ENCODE measurements around the gene SYT17.

DNA sequence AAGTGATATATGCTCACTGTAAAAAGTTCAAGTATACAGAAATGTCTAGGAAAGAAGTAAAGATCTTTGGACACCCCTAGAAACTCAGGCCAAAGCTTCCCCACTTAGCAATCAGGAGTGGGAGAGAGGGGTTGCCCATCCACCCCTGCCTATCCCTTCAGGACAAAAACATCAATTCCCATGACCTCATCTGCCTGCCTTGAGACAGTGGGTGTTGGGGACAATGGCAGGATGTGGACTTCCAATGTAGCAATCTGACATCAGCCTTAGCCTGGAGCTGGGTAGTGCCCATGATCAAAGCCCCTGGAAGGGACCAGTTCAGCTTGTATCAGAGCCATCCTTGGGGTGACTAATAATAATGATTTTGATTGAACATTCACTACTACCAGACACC lies 36.2 kb upstream of the SYT17 start:
- TF ChIP-seq, protein P1, sequence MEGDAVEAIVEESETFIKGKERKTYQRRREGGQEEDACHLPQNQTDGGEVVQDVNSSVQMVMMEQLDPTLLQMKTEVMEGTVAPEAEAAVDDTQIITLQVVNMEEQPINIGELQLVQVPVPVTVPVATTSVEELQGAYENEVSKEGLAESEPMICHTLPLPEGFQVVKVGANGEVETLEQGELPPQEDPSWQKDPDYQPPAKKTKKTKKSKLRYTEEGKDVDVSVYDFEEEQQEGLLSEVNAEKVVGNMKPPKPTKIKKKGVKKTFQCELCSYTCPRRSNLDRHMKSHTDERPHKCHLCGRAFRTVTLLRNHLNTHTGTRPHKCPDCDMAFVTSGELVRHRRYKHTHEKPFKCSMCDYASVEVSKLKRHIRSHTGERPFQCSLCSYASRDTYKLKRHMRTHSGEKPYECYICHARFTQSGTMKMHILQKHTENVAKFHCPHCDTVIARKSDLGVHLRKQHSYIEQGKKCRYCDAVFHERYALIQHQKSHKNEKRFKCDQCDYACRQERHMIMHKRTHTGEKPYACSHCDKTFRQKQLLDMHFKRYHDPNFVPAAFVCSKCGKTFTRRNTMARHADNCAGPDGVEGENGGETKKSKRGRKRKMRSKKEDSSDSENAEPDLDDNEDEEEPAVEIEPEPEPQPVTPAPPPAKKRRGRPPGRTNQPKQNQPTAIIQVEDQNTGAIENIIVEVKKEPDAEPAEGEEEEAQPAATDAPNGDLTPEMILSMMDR (IDR thresholded peaks at IDR 0.05; ENCODE audit: low read length): no peak
- TF ChIP-seq EZH2 (IDR thresholded peaks at IDR 0.05; ENCODE audit: borderline replicate concordance, low read length): no peak

Data from OCI-LY1 (cell line).